Endometrial microvascular endothelial cells (primary cell): ENCODE measurements around the gene LRRTM1. TPM values are rescaled to one million over a fixed set of nuclear protein-coding genes. Genes with fewer than 3 reads are reported as not detected.

ENCODE experiments used
- in situ Hi-C: cut with HindIII; loops from 2 replicates; pipeline ENCODE4 v1.10.0; 2017; ENCODE audit warnings: low sequenced_read_pairs, low pct_unique_long_range_greater_than_20kb; ENCODE audit errors: inconsistent ontology term
- total RNA-seq: library from RNA; depleted of rRNA; stranded (reverse); fragments of >200 nt; gene quantifications from one replicate; pipeline ENCODE4 v1.2.3, GENCODE V29; 2015; ENCODE audit errors: inconsistent ontology term

Gene LRRTM1
- total RNA-seq, 1 donor from 2014 or later: not detected

DNA sequence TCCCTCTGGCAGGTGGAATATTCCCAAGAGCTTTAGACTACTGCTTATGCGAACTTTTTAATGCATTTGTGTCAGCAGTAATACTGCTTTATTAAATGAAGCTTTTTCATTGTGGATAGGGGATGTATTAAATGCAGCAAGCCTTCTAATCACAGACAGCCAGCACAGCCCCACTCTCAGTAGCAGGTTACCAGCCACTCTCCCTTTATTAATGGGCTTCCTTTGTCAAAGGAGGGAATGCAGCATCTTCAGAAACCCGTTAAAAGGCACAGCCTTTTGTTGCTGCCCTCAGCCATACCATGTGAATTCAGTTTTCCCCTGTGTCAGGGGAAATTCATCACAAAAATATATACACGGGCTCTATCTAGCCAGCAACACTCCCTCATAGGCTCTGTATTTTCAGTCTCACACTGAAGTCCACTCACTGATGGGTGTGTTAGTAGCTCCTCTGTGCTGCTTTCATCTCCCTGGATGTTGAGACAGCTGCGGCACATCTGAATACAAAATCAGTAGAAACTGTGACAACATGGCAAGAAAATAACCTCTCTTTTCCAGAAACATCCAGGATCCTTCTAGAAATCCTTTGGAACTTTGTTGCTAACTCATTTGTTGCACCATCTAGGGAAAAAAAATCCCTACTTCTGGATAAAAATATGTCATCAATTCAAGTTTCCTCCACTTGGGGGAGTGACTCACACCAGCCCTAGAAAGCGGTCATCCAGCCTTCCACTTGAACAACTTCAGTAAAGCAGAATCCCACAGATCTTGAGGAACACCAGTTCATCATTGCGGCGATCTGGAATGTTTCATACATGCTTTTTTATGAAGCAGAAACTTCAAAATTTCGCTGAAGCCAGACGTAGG, 48.4 kb downstream of the LRRTM1 start:
- in situ Hi-C loops: no loop called here

GRCh38 chr2:80252294-80252986, 52.1 kb downstream of the LRRTM1 start:
- in situ Hi-C loops: no loop called here
